Muscle of arm (tissue), 12 donors: ENCODE results near the gene NANP. TPM values are rescaled to one million over a fixed set of nuclear protein-coding genes. Genes with fewer than 3 reads are reported as not detected.
A peak's percentile ranks its signal among the peaks of the same experiment; 100 is the strongest.
"Not testable (repeated sequence)": the region's sequence is repeated elsewhere in the genome, so short reads cannot be mapped to it uniquely, and the experiment has no call there.

Experiments
- DNase-seq: peaks from one replicate; pipeline ENCODE4 v3.0.0-alpha.2; 2013
- polyA plus RNA-seq, 12 donors: library from polyadenylated mRNA; unstranded; fragments of 120-200 nt; gene quantifications; one replicate each; pipeline ENCODE4 v1.2.1, GENCODE V29; 2013; ENCODE audit not compliant: insufficient read length in 12 of 12

The NANP gene
- polyA plus RNA-seq, 12 donors: 2.6 to 4.4 (median 3.9) TPM; not detected in 1

GRCh38 chr20:25619514-25619913, 4.3 kb downstream of the NANP start:
- no peak for DNase-seq

DNA sequence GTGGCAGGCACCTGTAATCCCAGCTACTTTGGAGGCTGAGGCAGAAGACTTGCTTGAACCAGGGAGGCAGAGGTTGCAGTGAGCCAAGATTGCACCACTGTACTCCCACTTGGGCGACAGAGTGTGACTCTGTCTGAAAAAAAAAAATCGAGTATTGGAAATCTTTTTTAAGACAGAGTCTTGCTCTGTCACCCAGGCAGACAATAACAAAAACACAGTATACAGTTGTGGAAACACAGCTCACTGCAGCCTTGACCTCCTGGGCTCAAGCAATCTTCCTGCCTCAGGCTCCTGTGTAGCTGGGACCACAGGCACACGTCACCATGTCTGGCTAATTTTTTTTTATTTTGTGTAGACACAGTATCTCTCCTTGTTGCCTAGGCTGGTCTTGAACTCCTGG, 15.0 kb downstream of the NANP start:
- no peak for DNase-seq

- no peak for DNase-seq
These were observed 17.6 kb downstream of the NANP start for GRCh38 chr20:25606094-25606695.

DNA sequence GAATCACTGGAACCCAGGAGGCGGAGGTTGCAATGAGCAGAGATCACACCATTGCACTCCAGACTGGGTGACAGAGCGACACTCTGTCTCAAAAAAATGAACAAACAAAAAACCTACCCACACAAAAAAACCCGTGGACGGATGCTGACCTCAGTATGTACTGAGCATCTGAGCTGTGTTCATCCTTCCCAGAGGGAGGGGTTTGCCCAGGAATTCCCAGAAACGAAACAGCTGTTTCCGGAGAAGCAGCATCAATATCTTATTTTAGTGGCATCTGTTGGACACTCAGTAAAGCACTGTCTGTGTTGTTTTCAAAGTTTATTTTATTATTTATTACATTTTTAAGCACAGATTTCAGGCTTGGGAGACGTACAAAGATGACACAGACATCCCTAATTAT, 18.7 kb downstream of the NANP start:
- no peak for DNase-seq

DNA sequence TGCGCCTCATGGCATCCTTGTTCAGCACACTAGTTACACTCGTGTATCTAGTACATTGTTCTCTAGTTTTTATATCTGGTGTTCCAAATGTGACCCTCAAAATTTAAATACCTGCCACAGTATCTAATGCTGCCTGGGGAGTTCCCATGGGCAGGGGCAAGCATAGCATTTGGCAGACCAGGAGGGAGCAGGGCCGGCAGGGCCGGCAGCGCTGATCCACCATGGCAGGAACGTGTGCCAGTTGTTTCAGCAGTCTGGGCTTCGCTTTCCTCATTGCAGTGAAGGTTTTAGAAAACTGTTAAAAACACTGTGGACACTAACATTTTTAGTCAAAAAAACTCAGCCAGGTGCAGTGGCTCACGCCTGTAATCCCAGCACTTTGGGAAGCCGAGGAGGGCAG, 19.2 kb downstream of the NANP start:
- no peak for DNase-seq

DNA sequence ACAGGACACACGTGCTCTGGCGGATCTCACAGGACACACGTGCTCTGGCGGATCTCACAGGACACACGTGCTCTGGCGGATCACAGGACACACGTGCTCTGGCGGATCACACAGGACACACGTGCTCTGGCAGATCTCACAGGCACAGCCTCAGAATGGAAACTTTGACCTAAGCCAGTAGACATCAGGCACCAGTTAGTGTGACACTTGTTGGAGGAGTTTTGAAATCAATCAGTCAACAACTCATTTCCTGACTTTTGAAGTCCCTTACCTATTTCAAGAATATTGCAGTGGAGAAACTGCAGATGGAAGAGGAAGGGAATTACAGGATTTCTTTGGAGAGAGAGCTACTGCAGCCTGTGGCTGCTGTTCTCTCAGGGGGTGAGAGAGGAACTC, 20.9 kb downstream of the NANP start:
- DNase-seq: not testable (repeated sequence)

GRCh38 chr20:25602191-25602913, 21.5 kb downstream of the NANP start:
- DNase-seq: not testable (repeated sequence)

GRCh38 chr20:25601659-25602058, 22.2 kb downstream of the NANP start:
- DNase-seq: no peak

DNA sequence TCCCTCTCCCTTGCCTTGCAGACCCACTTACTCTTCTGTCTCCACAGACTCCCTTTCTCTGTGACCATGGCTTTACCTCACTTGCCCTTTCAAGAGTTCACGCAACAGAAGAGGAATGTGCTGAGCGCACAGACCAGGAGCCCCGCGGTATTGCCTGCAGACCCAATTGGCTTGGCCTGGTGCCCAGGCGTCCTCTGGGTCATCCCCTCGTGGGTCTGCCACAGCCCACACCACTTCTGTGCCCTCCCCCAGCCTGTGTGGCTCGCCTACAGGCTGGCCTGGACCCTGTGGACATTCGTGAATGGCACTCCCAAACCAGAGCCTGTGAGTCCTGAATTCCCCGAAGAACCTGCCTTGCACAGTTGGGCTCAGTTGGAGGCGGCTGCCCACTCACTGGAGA, 23.2 kb downstream of the NANP start:
- DNase-seq: no peak

GRCh38 chr20:25592135-25592852, 31.5 kb downstream of the NANP start:
- DNase-seq: no peak

GRCh38 chr20:25590778-25591177, 33.0 kb downstream of the NANP start:
- not testable (repeated sequence) for DNase-seq

DNA sequence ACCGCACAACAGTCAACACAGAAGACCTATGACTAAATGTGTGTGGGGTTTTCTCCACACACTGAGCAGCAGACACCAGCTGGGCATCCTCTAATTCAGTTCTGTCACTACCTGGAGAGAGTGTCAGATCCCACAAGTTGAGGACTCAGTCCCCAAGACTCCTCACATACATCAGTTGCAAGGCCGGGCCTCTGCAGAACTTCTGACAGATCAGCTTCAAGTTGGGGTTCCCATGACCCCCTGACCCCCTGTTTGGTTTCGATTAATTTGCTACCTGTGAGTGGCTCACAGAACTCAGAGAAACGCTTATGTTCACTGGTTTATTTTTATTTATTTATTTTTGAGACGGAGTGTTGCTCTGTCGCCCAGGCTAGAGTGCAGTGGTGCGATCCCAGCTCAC, 35.3 kb downstream of the NANP start:
- no peak for DNase-seq

GRCh38 chr20:25587536-25587935, 36.3 kb downstream of the NANP start:
- no peak for DNase-seq

DNA sequence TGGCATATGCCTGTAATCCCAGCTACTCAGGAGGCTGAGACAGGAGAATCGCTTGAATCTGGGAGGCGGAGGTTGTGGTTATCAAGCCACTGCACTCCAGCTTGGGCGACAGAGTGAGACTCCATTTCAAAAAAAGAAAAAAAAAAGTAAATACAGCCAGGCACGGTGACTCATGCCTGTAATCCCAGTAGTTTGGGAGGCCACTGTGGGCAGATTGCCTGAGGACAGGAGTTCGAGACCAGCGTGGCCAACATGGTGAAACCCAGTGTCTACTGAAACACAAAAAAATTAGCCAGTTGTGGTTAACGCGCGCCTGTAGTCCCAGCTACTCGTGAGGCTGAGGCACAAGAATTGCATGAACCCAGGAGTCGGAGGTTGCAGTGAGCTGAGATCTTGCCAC, 36.9 kb downstream of the NANP start:
- no peak for DNase-seq

GRCh38 chr20:25584905-25585704, 38.7 kb downstream of the NANP start, which contains the start of gene NINL:
TSS of gene NINL (minus strand) at chr20:25585531. CDS start at chr20:25526587, 58,944 bp downstream.
- peak; percentile 58 for DNase-seq

GRCh38 chr20:25583607-25584006, 40.2 kb downstream of the NANP start:
- DNase-seq: not testable (repeated sequence)

GRCh38 chr20:25580711-25581110, 43.1 kb downstream of the NANP start:
- no peak for DNase-seq

GRCh38 chr20:25579081-25579770, 44.6 kb downstream of the NANP start:
- DNase-seq: no peak

- DNase-seq: no peak
These were observed 46.9 kb downstream of the NANP start for GRCh38 chr20:25576783-25577530.

- no peak for DNase-seq
These were observed 49.4 kb downstream of the NANP start for GRCh38 chr20:25574411-25574810.
